ENCODE measurements around the gene ZBTB12.

GRCh38 chr6:31861919-31862343 lies 40.0 kb downstream of the ZBTB12 start:
- TF ChIP-seq CTCF (IDR thresholded peaks at IDR 0.05; ENCODE audit: low read depth, low read length) = no peak
- no peak for TF ChIP-seq EZH2phosphoT487 (IDR thresholded peaks at IDR 0.05; ENCODE audit: low read depth)

All from OCI-LY3 (cell line).